Stromal cell of bone marrow (primary cell): ENCODE data around the gene WFDC10A.
A peak's percentile ranks its signal among the peaks of the same experiment; 100 is the strongest.
"Not testable (repeated sequence)": the region's sequence is repeated elsewhere in the genome, so short reads cannot be mapped to it uniquely, and the experiment has no call there.

Source experiments
- DNase-seq: peaks from one replicate; pipeline ENCODE4 v3.0.0-alpha.2; 2012; ENCODE audit warnings: low read depth

Gene WFDC10A

DNA sequence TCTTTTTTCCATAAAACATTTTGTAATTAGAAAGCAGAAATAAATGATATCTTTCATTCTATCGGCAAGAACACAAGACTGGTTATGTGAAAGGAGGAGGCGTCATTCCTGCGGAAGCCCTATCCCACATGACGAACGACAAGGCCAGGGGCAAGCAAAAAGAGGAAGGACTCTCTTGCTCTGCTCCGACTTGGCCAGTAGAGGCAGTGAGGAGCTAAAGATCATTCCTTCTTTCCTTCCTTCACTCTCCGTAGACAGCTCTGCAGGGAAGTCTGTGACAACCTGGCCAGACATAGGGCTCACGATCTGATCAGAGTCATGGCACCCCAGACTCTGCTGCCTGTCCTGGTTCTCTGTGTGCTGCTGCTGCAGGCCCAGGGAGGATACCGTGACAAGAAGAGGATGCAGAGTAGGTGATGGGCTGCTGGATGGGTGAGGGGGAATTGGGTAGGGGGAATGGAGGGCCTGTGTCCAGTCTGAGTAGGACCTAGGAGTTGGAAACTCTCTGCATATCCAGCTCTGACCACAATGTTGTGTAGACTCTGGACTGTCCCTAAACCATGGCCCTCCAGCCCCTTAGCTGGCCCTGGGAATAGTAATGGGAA lies at the start of gene WFDC10A:
Gene WFDC10A (plus strand): TSS at position 244 of the 605 bp plus-strand sequence. CDS start 75 bp downstream, at position 319.
- DNase-seq, result peak; percentile 35

DNA sequence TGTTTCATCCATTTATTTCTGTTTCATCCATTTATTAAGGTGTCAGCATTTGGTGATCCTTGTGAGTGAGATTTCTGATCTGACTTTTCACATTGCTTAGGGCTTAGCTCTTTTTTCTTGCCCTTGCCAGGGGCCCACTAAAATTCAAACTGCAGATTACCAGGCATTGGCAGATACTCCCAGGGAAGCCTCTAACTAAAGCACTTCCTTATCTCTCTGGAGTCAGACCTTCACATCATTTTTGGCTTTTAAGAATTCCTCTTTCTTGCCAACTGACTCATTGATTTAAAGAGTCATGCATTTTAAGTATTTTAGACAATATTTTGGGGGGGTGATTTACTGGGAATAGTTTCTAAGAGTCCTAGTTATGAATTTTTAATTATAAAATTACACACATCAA lies 47.8 kb upstream of the WFDC10A start:
- DNase-seq, result peak; percentile 12

DNA sequence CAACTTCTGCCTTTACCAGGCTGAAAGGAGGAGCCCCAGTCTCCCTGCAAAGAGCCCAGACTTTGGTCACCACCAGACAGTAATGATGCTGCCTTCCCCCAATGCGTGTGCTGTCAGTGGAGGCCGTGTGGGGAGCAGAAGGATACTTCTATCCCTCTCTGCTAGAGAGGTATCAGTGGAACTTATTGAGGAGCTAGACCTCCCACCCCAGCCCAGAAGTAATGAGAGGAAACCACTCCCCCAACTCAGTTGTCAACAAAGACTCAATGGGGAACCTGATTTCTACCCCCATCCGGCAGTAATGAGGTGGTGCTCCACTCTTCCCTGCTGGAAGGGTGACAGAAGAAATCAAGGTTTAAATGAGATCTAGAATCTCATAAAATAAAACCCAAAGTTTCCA lies 46.0 kb upstream of the WFDC10A start:
- no peak for DNase-seq

DNA sequence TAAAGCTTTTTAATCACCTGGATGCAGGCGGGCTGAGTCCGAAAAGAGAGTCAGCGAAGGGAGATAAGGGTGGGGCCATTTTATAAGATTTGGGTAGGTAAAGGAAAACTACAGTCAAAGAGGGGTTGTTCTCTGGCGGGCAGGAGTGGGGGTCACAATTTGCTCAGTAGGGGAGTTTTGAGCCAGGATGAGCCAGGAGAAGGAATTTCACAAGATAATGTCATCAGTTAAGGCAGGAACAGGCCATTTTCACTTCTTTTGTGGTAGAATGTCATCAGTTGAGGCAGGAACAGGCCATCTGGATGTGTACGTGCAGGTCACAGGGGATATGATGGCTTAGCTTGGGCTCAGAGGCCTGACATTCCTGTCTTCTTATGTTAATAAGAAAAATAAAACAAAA lies 45.2 kb upstream of the WFDC10A start:
- not testable (repeated sequence) for DNase-seq

DNA sequence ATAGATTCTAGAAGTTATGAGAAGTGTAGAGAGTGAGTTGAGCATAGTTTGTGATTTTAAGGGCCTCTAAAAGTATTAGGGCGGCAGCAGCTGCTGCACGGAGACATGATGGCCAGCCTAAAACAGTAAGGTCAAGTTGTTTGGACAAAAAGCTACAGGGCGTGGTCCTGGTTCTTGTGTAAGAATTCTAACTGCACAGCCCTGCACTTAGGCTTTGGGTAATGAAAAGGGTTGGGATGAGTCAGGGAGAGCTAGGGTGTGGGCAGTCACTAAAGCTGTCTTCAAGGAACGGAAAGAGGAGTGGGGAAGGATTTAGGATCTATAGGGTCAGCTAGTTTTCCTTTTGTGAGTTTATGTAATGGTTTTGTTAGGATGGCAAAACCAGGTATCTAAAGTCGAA lies 43.6 kb upstream of the WFDC10A start:
- DNase-seq, result peak; percentile 43

DNA sequence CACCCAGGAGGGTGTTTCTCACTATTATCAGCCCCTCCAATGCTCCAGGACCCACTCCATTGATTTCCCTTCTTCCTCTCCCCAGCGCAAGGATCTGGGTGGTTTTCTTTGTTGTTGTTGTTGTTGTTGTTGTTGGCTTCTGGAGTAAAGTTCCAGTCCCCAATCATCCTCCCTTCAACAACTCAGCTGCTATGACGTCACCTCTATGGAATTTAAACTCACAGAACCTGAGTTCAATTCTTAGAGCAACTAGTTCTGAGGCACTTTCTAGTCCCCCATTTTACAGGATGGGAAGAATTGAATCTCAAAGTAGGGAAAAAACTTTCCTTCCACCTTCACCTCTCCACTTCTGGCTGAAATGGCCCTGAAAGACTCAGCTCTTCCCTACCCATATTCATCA lies 40.7 kb upstream of the WFDC10A start:
- DNase-seq, result no peak

DNA sequence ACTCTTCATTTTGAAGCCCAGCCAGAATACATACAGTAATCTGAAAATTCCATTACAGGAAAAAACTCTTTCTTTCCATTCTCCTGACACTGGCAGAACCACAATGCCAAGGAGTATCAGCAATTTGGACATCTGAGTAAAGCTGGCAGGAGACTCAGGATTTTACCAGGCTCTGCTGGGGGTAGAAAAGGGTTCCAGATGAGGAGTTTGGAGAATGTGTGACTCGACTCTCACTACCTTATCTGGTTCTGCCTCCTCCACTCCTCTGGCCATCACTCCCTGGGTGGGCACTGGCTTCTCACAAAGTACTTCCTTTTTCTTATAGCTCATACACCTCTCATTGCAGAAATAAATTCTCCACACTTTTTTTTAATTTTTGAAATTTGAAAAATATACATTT lies 39.8 kb upstream of the WFDC10A start:
- no peak for DNase-seq

DNA sequence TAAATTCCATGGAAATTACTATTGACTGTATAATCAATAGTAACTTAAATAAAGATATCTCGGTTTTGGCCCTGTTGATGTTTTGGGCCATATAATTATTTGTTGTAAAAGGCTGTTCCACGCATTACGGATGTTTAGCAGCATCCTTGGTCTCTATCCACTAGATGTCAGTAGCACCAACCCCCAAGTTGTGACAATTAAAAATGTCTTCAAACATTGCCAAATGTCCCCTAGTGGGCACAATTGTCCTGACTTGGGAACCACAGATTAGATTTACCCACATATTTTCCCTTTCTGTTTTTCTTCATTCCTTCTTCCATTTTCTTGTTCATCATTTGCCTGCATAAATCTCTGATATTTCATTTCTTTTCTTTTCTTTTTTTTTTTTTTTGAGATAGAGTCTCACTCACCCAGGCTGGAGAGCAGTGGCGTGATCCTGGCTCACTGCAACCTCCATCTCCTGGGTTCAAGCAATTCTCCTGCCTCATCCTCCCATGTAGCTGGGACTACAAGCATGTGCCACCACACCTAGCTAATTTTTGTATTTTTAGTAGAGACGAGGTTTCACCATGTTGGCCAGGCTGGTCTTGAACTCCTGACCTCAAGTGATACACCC lies 36.9 kb upstream of the WFDC10A start:
- peak; percentile 13 for DNase-seq

DNA sequence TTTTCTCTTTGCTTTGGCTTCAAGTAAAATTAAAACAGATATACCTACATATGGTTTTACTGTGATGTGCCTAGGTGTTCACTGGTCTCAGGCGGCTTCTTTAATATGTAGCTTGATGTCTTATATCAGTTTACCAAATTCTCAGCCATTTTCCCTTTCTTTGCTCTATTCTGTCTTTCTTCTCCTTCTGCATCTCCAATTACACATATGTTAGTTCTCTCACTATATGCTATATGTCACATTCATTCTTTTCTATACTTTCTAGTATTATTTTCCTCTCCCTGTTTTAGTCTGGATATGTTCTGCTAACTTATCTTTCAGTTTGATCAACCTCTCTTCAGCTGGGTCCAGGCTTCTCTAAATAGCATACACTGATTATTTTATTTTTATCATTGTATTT lies 36.0 kb upstream of the WFDC10A start:
- no peak for DNase-seq

DNA sequence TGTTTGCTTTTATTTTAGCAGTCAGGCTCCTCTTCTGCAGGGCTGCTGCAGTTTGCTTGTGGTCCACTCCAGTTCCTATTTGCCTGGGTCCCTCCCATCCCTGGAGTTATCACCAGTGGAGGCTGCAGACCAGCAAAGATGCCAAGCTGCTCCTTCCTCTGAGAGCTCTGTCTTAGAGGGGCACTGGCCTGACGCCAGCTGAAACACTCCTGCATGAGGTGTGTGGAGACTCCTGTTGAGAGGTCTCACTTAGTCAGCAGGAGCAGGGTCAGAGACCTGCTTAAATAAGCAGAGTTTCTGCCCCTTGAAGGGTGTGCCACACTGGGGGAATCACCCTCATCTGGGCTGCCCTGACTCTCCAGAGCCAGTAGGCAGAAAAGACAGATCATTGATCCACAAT lies 34.3 kb upstream of the WFDC10A start:
- DNase-seq, result no peak

DNA sequence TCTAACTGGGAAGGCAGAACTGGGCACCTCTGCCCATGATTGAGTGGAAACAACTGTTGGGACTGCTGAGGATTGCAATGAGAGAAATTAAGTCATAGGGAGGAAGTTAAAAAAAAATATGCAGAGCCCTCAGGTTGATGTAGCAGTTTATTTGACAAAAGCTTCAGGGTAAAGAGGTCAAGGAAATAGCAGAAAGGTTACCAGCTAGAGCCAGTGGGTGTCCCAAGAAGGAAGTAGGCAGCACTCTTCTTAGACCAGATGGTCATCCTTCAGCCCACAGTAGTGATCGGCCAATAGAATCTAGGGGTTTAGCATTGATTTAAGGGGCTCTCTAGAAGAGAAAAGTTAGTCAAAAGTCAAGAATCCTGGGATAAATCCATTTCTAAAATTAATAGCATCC lies 21.7 kb upstream of the WFDC10A start:
- DNase-seq, result no peak

DNA sequence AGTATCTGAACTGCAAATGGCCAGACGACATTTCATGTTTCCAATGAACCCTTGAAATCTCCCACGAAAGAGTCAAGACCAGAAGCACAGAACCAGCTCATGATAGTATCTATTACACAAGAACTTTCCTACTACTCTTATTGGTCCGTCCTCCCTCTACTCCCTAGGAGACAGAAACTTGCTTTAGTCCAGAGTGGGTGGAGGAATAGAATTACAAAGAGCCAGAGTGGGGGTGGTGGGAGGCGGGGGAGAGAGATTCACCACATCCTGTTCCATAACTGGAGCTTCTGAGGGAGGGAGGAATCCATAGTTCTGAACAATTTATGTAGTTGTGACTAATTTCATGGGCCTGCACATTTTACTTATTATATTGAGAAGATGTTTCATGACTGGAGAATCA lies 18.5 kb upstream of the WFDC10A start:
- DNase-seq, result peak; percentile 92

DNA sequence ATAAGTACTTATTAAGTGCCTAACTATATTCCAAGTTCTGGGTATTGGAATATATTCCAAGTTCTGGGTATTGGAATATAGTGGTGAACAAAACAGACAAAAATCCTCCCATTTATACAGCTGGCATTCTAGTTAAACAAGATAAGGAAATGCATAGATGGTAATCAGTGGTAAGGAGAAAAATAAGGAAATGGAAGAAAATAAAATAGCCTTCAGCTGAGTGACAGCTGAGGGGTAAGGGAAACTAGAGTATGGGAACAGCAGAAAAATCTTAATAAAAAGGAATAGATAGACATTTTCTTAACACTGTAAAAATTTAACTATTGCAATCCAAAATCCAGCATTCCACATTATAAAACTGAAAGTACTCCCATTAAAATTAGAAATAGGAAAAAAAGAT lies 17.2 kb upstream of the WFDC10A start:
- no peak for DNase-seq

DNA sequence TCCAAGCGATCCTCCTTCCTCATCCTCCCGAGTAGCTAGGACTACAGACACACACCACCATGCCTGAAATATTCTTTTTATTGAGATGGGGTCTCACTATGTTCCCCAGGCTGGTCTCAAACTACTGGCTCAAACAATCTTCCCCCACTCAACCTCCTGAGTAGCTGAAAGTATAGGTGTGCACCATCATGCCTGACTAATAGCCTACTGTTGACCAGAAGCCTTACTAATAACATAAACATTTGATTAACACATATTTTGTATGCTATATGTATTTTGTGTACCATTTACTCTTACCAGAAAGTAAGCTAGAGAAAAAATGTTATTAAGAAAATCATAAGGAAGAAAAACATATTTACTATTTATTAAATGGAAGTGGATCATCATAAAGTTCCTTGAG lies 11.9 kb upstream of the WFDC10A start:
- DNase-seq, result no peak

DNA sequence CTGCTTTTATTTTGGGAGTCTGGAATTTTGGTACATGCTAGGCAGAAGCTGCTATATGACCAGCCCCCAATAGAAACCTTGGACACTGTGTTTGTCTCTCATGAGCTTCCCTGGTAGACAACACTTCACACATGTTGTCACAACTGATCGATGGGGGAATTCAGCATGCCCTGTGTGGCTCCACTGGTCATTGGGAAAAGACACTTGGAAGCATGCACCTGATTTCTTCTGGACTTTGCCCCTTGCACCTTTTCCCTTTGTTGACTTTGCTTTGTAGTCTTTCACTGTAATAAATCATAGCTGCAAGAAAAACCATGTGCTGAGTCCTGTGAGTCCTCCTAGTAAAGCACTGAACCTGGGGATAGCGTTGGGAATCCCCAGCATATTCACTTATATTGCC lies 7.9 kb upstream of the WFDC10A start:
- no peak for DNase-seq

DNA sequence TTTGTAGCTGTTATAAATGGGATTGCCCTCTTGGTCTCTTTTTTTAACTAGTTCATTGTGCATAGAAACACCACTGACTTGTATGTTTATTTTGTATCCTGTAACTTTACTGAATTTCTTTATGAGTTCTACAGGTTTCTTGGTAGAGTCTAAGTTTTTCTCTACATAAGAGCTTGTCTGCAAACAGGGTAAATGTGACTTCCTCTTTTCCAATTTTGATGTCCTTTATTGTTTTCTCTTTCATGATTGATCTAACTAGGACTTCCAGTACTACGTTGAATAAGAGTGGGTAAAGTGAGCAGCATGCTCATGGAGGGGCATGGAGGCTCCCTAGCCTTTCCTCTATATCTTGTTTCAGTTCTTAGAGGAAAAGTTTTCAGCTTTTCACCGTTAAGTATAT lies 3.0 kb upstream of the WFDC10A start:
- no peak for DNase-seq

DNA sequence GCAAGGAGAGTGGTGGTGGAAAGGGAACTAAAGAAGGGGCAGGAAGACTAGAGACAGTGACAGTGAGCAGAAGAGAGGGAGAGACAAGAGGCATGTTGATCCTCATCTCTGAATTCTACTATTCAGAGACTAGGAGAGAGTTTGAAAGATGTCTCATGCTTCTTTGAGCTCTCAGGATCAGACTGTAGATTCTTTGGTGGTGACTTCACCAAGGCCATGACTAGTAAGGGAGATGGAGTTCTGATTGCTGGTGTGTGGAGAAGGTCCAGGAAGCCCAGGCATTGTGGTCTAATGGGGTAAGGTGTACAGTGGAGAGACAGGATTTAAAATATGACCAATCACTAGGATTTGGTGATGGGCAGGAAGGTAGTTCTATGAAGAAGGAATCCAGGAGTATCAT lies 832 bp downstream of the WFDC10A start:
- peak; percentile 18 for DNase-seq

DNA sequence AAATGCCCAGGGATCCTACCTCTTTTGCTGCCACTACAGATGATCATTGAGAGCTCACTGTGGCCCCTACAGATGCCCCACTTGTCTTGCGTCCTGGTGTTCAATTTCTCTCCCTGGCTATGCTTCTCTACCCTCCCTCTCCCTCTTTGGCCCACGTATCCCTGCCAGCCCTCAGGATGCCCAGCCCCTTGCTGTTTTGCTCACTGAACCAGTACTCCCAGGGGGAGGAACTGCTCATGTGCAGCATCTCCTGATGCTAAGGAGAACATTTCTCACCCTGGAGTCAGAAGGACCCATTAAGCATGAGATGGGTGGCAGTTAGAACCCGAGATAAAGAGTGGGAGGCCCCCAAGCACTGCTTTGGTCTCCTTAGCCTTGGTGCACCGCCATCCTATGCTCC lies 1.6 kb downstream of the WFDC10A start, which contains the start of gene WFDC9:
Gene WFDC9 (minus strand): TSS at position 101 of the 400 bp plus-strand sequence. CDS start 21,103 bp downstream, outside the sequence.
- no peak for DNase-seq

DNA sequence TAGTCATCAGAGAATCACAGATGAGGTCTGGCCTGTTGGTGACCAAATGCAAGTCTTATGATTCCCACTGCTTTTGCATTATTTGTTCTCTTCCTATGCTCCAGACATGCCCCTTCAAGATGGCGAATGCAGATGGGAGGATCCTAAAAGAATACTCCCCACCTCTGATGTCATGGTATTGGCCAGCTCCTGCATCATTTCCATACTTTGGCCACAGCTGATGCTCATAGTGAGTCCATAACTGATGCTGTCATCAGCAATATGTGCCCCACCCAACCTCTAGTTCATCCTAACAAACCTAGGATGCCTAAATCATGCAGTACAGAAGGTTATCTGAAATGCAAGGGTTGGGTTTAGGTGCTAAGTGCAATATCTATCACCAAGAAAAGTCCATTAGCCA lies 7.0 kb downstream of the WFDC10A start:
- no peak for DNase-seq

DNA sequence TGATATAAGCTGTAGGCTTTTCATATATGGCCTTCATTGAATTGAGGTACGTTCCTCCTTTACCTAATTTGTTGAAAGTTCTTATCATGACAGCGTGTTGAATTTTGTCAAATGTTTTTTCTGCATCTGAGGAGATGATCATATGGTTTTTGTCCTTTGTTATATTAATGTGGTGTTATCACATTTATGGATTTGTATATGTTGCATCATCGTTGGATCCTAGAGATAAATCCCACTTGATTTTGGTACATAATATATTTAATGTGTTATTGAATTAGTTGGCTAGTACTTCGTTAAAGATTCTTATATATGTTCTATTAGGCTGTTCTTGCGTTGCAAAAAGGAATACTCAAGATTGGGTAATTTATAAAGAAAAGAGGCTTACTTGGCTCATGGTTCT lies 10.1 kb downstream of the WFDC10A start:
- DNase-seq, result no peak

DNA sequence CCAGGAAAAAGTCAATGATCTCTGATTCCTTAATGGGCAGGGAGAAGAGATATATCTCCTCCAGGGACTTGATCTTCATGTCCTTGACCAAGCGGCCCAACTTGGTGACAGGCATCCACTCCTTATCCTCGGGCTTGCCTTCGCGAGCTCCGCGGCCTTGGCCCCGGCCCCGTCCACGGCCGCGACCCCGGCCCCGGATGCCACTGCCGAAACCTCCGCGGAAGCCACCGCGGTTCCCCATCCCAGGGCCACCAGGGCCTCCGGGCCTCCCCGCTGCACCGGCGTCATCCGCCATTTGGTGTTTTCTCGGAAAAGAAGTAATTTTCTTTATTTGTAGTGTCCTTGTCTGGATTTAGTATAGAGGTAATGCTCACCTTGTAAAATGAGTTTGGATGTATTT lies 11.5 kb downstream of the WFDC10A start:
- DNase-seq, result not testable (repeated sequence)

DNA sequence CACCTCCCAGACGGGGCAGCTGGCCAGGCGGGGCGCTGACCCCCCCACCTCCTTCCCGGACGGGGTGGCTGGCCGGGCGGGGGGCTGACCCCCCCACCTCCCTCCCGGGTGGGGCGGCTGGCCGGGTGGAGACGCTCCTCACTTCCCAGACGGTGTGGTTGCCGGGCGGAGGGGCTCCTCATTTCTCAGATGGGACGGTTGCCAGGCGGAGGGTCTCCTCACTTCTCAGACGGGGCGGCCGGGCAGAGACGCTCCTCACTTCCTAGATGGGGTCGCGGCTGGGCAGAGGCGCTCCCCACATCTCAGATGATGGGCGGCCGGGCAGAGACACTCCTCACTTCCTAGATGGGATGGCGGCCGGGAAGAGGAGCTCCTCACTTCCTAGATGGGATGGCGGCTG lies 16.3 kb downstream of the WFDC10A start:
- DNase-seq, result not testable (repeated sequence)

DNA sequence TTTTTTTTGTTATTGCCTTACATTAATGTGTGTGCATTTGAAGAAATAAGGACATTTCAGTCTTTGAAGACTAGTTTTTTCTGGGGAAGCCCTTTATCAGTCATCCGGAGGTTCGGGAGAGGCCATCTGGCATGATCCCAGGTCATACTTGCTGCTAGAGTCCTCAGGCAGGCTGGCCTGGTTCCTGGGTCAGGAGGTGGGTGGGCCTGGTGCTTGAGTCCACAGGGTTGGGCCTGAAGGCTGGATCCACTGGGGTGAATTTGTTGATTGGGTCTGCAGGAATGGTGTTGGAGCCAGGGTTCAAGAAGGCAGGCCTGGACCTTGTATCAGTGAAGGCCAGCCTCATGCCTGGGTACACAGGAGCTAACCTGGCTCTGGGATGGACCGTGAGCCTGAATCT lies 17.3 kb downstream of the WFDC10A start:
- no peak for DNase-seq

DNA sequence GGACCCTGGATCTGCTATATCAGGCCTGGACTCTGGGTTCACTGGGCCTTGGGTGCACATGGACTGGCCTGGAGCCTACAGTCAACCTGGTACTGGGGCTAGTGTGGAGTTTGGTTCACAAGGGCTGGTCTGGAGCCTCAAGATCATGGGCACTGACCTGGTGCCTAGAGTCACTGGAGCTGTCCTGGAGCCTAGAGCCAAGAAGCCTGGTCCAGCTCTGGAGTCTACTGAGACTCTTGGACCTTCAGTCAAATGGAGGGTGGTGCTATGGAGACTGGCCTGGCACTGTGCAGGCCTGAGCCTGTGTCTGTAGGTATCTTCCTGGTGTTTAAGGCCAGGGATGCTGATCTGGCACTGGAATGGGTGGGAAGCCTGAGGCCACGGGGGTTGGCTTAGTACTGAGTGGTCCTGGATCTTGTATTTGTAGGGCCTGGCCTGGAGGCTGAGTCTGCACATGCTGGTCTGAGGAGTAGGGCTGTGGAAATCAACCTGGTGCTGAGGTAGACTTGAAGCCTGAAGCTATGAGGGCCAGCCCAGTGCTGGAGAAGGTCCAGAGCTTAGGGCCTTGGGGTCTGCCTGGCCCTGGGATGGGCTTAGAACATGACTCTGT lies 18.0 kb downstream of the WFDC10A start:
- no peak for DNase-seq
